IPS-15b (cell line): ENCODE data around the gene EYS.

Source experiments
- H3K27me3 ChIP-seq: one replicate; pipeline ENCODE4 v1.6.1; 2013; ENCODE audit warnings: low read length; ENCODE audit not compliant: control insufficient read depth, insufficient read depth
- H3K36me3 ChIP-seq: one replicate; pipeline ENCODE4 v1.6.1; 2013; ENCODE audit warnings: low read length; ENCODE audit not compliant: control insufficient read depth, insufficient read depth
- H3K4me1 ChIP-seq: one replicate; pipeline ENCODE4 v1.6.1; 2013; ENCODE audit warnings: mild to moderate bottlenecking, low read length; ENCODE audit not compliant: control insufficient read depth, insufficient read depth
- H3K4me3 ChIP-seq: one replicate; pipeline ENCODE4 v1.5.1; 2013; ENCODE audit warnings: low read depth, low read length
- H3K9ac ChIP-seq: one replicate; pipeline ENCODE4 v1.6.1; 2013; ENCODE audit warnings: low read depth, mild to moderate bottlenecking, low read length
- H3K9me3 ChIP-seq: one replicate; pipeline ENCODE4 v1.6.1; 2013; ENCODE audit warnings: mild to moderate bottlenecking, low read length; ENCODE audit not compliant: control insufficient read depth, insufficient read depth

EYS gene

GRCh38 chr6:64672131-64672530 lies 1034.9 kb downstream of the EYS start:
- Histone ChIP-seq H3K4me1 (no peaks in the 10 kb centered on the region), H3K9me3 (no peaks in the 10 kb centered on the region), H3K9ac (no peak overlapping the region), H3K27me3 (peaks cover 76% of the 10 kb centered on the region), H3K4me3 (no peak overlapping the region), H3K36me3 (no peaks in the 10 kb centered on the region)

GRCh38 chr6:64665137-64665536 lies 1041.9 kb downstream of the EYS start:
- Histone ChIP-seq H3K36me3 (no peaks in the 10 kb centered on the region), H3K4me1 (no peaks in the 10 kb centered on the region), H3K9ac (no peak overlapping the region), H3K27me3 (peaks cover 36% of the 10 kb centered on the region), H3K4me3 (no peak overlapping the region), H3K9me3 (no peaks in the 10 kb centered on the region)

GRCh38 chr6:64664480-64664879 lies 1042.5 kb downstream of the EYS start:
- no peak overlapping the region for H3K4me3 ChIP-seq
- no peaks in the 10 kb centered on the region for H3K36me3 ChIP-seq
- no peak overlapping the region for H3K9ac ChIP-seq
- peaks cover 30% of the 10 kb centered on the region for H3K27me3 ChIP-seq
- H3K4me1 ChIP-seq = no peaks in the 10 kb centered on the region
- H3K9me3 ChIP-seq = no peaks in the 10 kb centered on the region

DNA sequence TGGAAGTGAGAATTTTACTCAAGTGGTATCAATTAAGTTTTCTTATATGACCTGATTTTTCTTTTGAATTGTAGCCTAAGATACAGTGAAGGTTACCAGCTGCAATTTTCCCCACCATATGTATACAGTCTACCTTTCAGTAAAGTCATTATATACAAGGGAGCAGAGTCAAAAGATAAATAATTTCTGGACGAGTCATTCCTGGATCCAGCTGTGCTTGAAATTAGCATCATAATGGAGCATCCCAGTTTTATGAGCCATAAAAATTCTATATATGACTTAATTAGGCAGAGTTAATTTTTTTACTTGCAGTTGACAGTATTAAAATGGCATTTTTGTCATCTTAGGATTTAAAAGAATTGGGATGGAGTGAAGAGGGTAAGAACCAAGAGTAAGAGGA lies 1063.0 kb downstream of the EYS start:
- Histone ChIP-seq H3K9ac (no peak overlapping the region), H3K4me3 (no peak overlapping the region), H3K36me3 (no peaks in the 10 kb centered on the region), H3K27me3 (no peaks in the 10 kb centered on the region), H3K4me1 (no peaks in the 10 kb centered on the region), H3K9me3 (no peaks in the 10 kb centered on the region)

- Histone ChIP-seq H3K9ac (no peak overlapping the region), H3K4me1 (no peaks in the 10 kb centered on the region), H3K9me3 (no peaks in the 10 kb centered on the region), H3K27me3 (no peaks in the 10 kb centered on the region), H3K4me3 (no peak overlapping the region), H3K36me3 (no peaks in the 10 kb centered on the region)
These were observed 1076.1 kb downstream of the EYS start for GRCh38 chr6:64630901-64631300.

DNA sequence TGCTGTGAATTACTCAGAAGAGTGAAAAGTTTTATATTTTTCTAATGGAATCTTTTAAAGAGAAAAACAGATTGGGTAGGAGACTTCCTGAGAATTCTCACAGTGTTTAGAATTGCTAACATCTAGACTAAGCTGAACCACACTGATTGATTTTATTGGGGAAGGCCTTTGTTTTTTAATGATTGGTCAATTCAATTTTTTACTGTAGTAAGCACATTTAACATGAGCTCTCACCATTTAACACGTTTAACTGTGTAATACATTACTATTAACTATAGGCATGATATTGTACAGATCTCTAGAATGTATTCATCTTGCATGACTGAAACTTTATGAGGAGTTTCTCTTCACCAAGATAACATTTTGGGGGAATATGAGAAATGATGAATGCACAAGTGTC lies 1084.1 kb downstream of the EYS start:
- H3K27me3 ChIP-seq = no peaks in the 10 kb centered on the region
- H3K36me3 ChIP-seq = no peaks in the 10 kb centered on the region
- no peak overlapping the region for H3K4me3 ChIP-seq
- no peaks in the 10 kb centered on the region for H3K9me3 ChIP-seq
- H3K4me1 ChIP-seq = no peaks in the 10 kb centered on the region
- no peak overlapping the region for H3K9ac ChIP-seq

DNA sequence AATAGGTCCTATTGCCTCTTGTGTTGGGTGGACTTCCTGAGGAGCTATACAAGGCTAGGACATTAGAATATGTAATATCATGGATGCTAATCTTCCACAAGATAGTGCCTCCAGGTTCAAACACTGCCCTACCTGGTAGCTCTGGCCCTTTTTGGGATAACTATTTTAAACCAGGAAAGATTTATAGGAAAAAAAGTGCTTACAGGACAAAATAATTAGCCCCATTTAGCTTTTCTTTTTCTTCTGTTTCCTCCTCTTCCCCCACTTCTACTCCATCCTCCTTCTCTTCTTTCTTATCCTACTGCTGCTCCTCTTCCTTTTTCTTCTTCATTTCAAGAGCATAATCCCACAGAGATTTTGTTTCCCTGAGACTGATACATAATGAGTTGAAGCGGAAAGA lies 1104.0 kb downstream of the EYS start:
- H3K9me3 ChIP-seq = no peaks in the 10 kb centered on the region
- no peaks in the 10 kb centered on the region for H3K36me3 ChIP-seq
- no peaks in the 10 kb centered on the region for H3K4me1 ChIP-seq
- H3K9ac ChIP-seq = no peak overlapping the region
- H3K27me3 ChIP-seq = no peaks in the 10 kb centered on the region
- H3K4me3 ChIP-seq = no peak overlapping the region

GRCh38 chr6:64591676-64592036 lies 1115.4 kb downstream of the EYS start:
- Histone ChIP-seq H3K9ac (no peak overlapping the region), H3K36me3 (no peaks in the 10 kb centered on the region), H3K4me1 (no peaks in the 10 kb centered on the region), H3K4me3 (no peak overlapping the region), H3K9me3 (no peaks in the 10 kb centered on the region), H3K27me3 (no peaks in the 10 kb centered on the region)

- no peaks in the 10 kb centered on the region for H3K9me3 ChIP-seq
- no peak overlapping the region for H3K4me3 ChIP-seq
- no peaks in the 10 kb centered on the region for H3K36me3 ChIP-seq
- H3K4me1 ChIP-seq = no peaks in the 10 kb centered on the region
- H3K27me3 ChIP-seq = no peaks in the 10 kb centered on the region
- H3K9ac ChIP-seq = no peak overlapping the region
These were observed 1115.9 kb downstream of the EYS start for GRCh38 chr6:64590965-64591675.

DNA sequence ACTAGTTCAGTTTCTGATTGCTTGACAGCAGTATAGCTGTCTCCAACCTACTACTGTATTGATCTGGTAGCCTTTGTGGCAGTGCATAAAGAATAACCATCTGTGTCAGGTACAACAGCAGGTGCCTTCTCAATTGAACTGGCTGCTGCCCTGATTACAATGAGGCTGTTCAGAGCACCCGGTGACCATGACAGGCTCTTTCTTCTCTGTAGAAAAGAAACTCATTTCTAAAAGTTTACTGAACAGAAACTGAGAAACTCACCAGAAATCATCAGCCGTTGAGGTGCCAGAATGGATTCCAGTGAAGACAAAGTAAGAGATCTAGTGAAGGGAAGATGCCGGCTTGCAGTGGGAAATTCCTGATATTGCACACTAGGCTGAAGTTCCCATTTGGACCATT lies 1117.1 kb downstream of the EYS start:
- Histone ChIP-seq H3K4me1 (no peaks in the 10 kb centered on the region), H3K4me3 (no peak overlapping the region), H3K9ac (no peak overlapping the region), H3K9me3 (no peaks in the 10 kb centered on the region), H3K36me3 (no peaks in the 10 kb centered on the region), H3K27me3 (no peaks in the 10 kb centered on the region)

DNA sequence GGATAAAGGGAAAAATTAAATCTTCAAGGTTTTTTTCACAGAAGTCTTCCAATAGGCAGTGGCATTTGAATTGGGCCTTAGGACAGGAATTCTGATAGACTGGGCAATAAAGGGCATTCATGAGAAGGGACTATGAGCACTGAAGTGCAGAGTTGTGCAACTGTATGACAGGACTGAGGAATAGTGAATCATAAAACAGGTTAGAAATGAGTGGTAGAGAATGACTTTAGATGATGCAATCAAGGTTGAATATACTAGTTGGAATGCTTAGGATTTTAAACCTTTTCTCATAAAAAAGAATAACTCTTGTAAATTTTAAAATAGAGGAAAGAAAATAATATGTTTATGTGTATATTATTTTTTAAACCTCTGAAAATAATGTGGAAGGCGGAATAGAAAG lies 1126.7 kb downstream of the EYS start:
- Histone ChIP-seq H3K27me3 (no peaks in the 10 kb centered on the region), H3K4me3 (no peak overlapping the region), H3K4me1 (no peaks in the 10 kb centered on the region)

GRCh38 chr6:64553249-64553786 lies 1153.7 kb downstream of the EYS start:
- Histone ChIP-seq H3K36me3 (no peaks in the 10 kb centered on the region), H3K27me3 (no peaks in the 10 kb centered on the region), H3K4me3 (no peak overlapping the region), H3K9me3 (no peaks in the 10 kb centered on the region), H3K9ac (no peak overlapping the region), H3K4me1 (no peaks in the 10 kb centered on the region)

More for the DNA sequence above, 1126.7 kb downstream of the EYS start:
- no peak overlapping the region for H3K9ac ChIP-seq
- no peaks in the 10 kb centered on the region for H3K9me3 ChIP-seq
- H3K36me3 ChIP-seq = no peaks in the 10 kb centered on the region
